Gastrocnemius medialis (tissue), 4 donors: ENCODE measurements around the gene JAM3. TPM values are rescaled to one million over a fixed set of nuclear protein-coding genes. Genes with fewer than 3 reads are reported as not detected.

Experiments
- ATAC-seq, 2 donors: fragments of 150-250 bp; one replicate each; pipeline ENCODE4 v1.9.1; 2016
- DNase-seq, 2 donors: peaks; one replicate each; pipeline ENCODE4 v3.0.0-alpha.2; 2019
- H3K27ac ChIP-seq, 4 donors: fragments of 200-600 bp; sonication (generic); 1 replicate in 1 of 4; 2 replicates in 3 of 4; pipeline ENCODE4 v1.5.1; 2016 to 2018; ENCODE audit warnings: mild to moderate bottlenecking in 2 of 4, moderate library complexity in 1 of 4
- H3K27me3 ChIP-seq, 3 donors: fragments of 200-600 bp; sonication (generic) in 2 of 3; 1 replicate in 1 of 3; 2 replicates in 2 of 3; pipeline versions ENCODE4 v1.5.1 to v1.6.0; 2016 to 2019; ENCODE audit warnings: mild to moderate bottlenecking in 1 of 3, moderate library complexity in 1 of 3
- H3K36me3 ChIP-seq, 2 donors: fragments of 200-600 bp; sonication (generic) in 1 of 2; one replicate each; pipeline ENCODE4 v1.5.1; 2017 to 2018
- H3K4me1 ChIP-seq, 2 donors: fragments of 200-600 bp; sonication (generic) in 1 of 2; one replicate each; pipeline ENCODE4 v1.5.1; 2016 to 2017; ENCODE audit warnings: mild to moderate bottlenecking in 2 of 2
- H3K4me3 ChIP-seq, 4 donors: fragments of 200-600 bp; sonication (generic) in 3 of 4; 1 replicate in 1 of 4; 2 replicates in 3 of 4; pipeline ENCODE4 v1.5.1; 2016 to 2019; ENCODE audit warnings: mild to moderate bottlenecking in 2 of 4
- H3K9me3 ChIP-seq, 3 donors: fragments of 200-600 bp; sonication (generic) in 2 of 3; 1 replicate in 1 of 3; 2 replicates in 2 of 3; pipeline ENCODE4 v1.5.1; 2016 to 2019
- CTCF ChIP-seq, 5 experiments: fragments of 450-650 bp in 3 of 5; fragments of 200-600 bp in 2 of 5; sonication (generic) in 2 of 5; IDR thresholded peaks in 4 of 5; conservative IDR thresholded peaks in 1 of 5; 1 replicate in 4 of 5; 2 replicates in 1 of 5; pipeline ENCODE4 v1.5.1; 2016 to 2019; ENCODE audit warnings: antibody characterized with exemption in 5 of 5, mild to moderate bottlenecking in 3 of 5, moderate library complexity in 3 of 5
- POLR2A ChIP-seq, 2 donors: fragments of 450-650 bp; IDR thresholded peaks; one replicate each; pipeline ENCODE4 v1.6.1; 2017; ENCODE audit warnings: antibody characterized with exemption in 2 of 2, mild to moderate bottlenecking in 2 of 2, moderate library complexity in 2 of 2
- in situ Hi-C, 4 donors: fragments of 200-750 bp; cut with MboI; loops; one replicate each; pipeline versions ENCODE4 v1.15.0 to v1.8.0; 2017; ENCODE audit warnings: low sequenced_read_pairs in 4 of 4
- intact Hi-C: fragments of 100-400 bp; cut with DNase I; formaldehyde crosslinking; loops from one replicate; pipeline ENCODE4 v1.15.1; 2023; ENCODE audit warnings: low total_unique reads
- total RNA-seq, 4 donors: library from RNA; depleted of rRNA; stranded (reverse); fragments of >200 nt; gene quantifications; one replicate each; pipeline versions ENCODE4 v1.1.0 to v1.2.3, GENCODE V29; 2016

The JAM3 gene
- total RNA-seq, 4 donors from 2014 or later, result 3.5 to 9.7 (median 6.2) TPM

- DNase-seq (no peak), ATAC-seq (no peak)
- Histone ChIP-seq H3K36me3 (no peaks in the 10 kb centered on the region), H3K4me3 (no peak overlapping the region), H3K4me1 (peaks cover 0 to 5% of the 10 kb centered on the region in 2 donors), H3K27ac (no peak overlapping the region), H3K9me3 (no peaks in the 10 kb centered on the region), H3K27me3 (no peaks in the 10 kb centered on the region)
- in situ Hi-C loops (loop anchor here in 1 of 4 donors (5.0 kb wide), 1 partner anchor 89 kb away; no protein-coding TSS in a partner anchor), intact Hi-C loops (no loop called here)
- TF ChIP-seq CTCF (IDR thresholded peaks at IDR 0.05 in 4 of 5, conservative IDR thresholded peaks at IDR 0.05 in 1 of 5), result no peak
- TF ChIP-seq POLR2A (IDR thresholded peaks at IDR 0.05), result no peak
These were observed 15.6 kb upstream of the JAM3 start for GRCh38 chr11:134052988-134053945.

- Histone ChIP-seq H3K4me3 (no peak overlapping the region), H3K36me3 (no peaks in the 10 kb centered on the region), H3K27ac (no peak overlapping the region), H3K9me3 (no peaks in the 10 kb centered on the region), H3K4me1 (peaks cover 0 to 5% of the 10 kb centered on the region in 2 donors), H3K27me3 (no peaks in the 10 kb centered on the region)
- in situ Hi-C loops (loop anchor here in 1 of 4 donors (5.0 kb wide), 1 partner anchor 87 kb away; no protein-coding TSS in a partner anchor), intact Hi-C loops (no loop called here)
- TF ChIP-seq CTCF (IDR thresholded peaks at IDR 0.05 in 4 of 5, conservative IDR thresholded peaks at IDR 0.05 in 1 of 5) (no peak), POLR2A (IDR thresholded peaks at IDR 0.05) (no peak)
- DNase-seq (no peak), ATAC-seq (no peak)
These were observed 13.8 kb upstream of the JAM3 start for GRCh38 chr11:134055029-134055428.

GRCh38 chr11:134060316-134060715 is 8.6 kb upstream of the JAM3 start:
- TF ChIP-seq CTCF (IDR thresholded peaks at IDR 0.05 in 4 of 5, conservative IDR thresholded peaks at IDR 0.05 in 1 of 5), result no peak
- TF ChIP-seq POLR2A (IDR thresholded peaks at IDR 0.05), result no peak
- H3K4me1 ChIP-seq, result no peaks in the 10 kb centered on the region
- intact Hi-C loops (no loop called here), in situ Hi-C loops (no loop called here)
- no peak overlapping the region for H3K4me3 ChIP-seq
- H3K36me3 ChIP-seq, result no peaks in the 10 kb centered on the region
- H3K9me3 ChIP-seq, result no peaks in the 10 kb centered on the region
- no peak overlapping the region for H3K27ac ChIP-seq
- DNase-seq (no peak), ATAC-seq (no peak)
- H3K27me3 ChIP-seq, result no peaks in the 10 kb centered on the region

GRCh38 chr11:134062265-134063123 is 6.4 kb upstream of the JAM3 start:
- intact Hi-C loops (no loop called here), in situ Hi-C loops (no loop called here)
- no peaks in the 10 kb centered on the region for H3K9me3 ChIP-seq
- TF ChIP-seq POLR2A (IDR thresholded peaks at IDR 0.05), result no peak
- no peak for TF ChIP-seq CTCF (IDR thresholded peaks at IDR 0.05 in 4 of 5, conservative IDR thresholded peaks at IDR 0.05 in 1 of 5)
- no peak overlapping the region for H3K4me3 ChIP-seq
- ATAC-seq (no peak), DNase-seq (no peak)
- H3K27ac ChIP-seq, result no peak overlapping the region
- H3K4me1 ChIP-seq, result no peaks in the 10 kb centered on the region
- H3K27me3 ChIP-seq, result peaks cover 2 to 3% (median 3%) of the 10 kb centered on the region in 3 donors
- no peaks in the 10 kb centered on the region for H3K36me3 ChIP-seq
